ENCODE results near the gene CCDC188. TPM values are rescaled to one million over a fixed set of nuclear protein-coding genes. Genes with fewer than 3 reads are reported as not detected.

CCDC188 gene
- total RNA-seq, 1 donor = 0.36 TPM

Small RNAs within 50 kb of the gene (small RNA-seq; reads per million reads assigned to genes)
- not detected for gene MIR6816
- gene RF00599 = not detected

Other genes with a start within 250 kb of the CCDC188 start
- gene COMT, start 209.3 kb downstream of the CCDC188 start, total RNA-seq = 220 and 288 TPM in 2 replicates
- 19.5 and 21.5 TPM in 2 replicates for gene TXNRD2, start 209.2 kb downstream of the CCDC188 start, total RNA-seq
- gene ARVCF, start 134.2 kb downstream of the CCDC188 start, total RNA-seq = 19.7 and 27.1 TPM in 2 replicates
- 41.8 and 43.8 TPM in 2 replicates for gene TANGO2, start 129.9 kb downstream of the CCDC188 start, total RNA-seq
- 25.9 and 44.2 TPM in 2 replicates for gene DGCR8, start 70.8 kb downstream of the CCDC188 start, total RNA-seq
- 78.4 and 85.8 TPM in 2 replicates for gene RANBP1, start 35.0 kb downstream of the CCDC188 start, total RNA-seq
- gene TRMT2A, start 33.8 kb downstream of the CCDC188 start, total RNA-seq = 35.9 and 43.8 TPM in 2 replicates
- gene ZDHHC8, start 19.3 kb downstream of the CCDC188 start, total RNA-seq = 9.8 and 11.8 TPM in 2 replicates
- under 0.01 and 0.29 TPM in 2 replicates for gene RTN4R, start 117.3 kb upstream of the CCDC188 start, total RNA-seq
- 58.9 and 60.8 TPM in 2 replicates for gene DGCR6L, start 169.0 kb upstream of the CCDC188 start, total RNA-seq
- 12.4 and 13.8 TPM in 2 replicates for gene ZNF74, start 243.1 kb upstream of the CCDC188 start, total RNA-seq